ENCODE measurements around the gene PCYT2. TPM values are rescaled to one million over a fixed set of nuclear protein-coding genes. Genes with fewer than 3 reads are reported as not detected.

The PCYT2 gene
- total and polyA plus RNA-seq, 12 donors: 29.5 to 64.1 (median 47.7) TPM

Other genes with a start within 250 kb of the PCYT2 start
- gene OXLD1, start 244.8 kb downstream of the PCYT2 start, total RNA-seq: 10 to 100 TPM; 12.6 to 21.6 (median 17.9) TPM
- 10 to 100 TPM; 36.0 to 51.8 TPM for gene OXLD1, start 244.8 kb downstream of the PCYT2 start, polyA plus RNA-seq
- gene CCDC137, start 244.7 kb downstream of the PCYT2 start, total RNA-seq: 1 to 10 TPM; 3.4 to 9.7 (median 5.4) TPM
- 10 to 100 TPM; 11.3 to 14.4 TPM for gene CCDC137, start 244.7 kb downstream of the PCYT2 start, polyA plus RNA-seq
- gene ARL16, start 227.6 kb downstream of the PCYT2 start, total RNA-seq: 10 to 100 TPM; 11.1 to 19.1 (median 15.7) TPM
- gene ARL16, start 227.6 kb downstream of the PCYT2 start, polyA plus RNA-seq: 10 to 100 TPM; 29.1 to 41.2 TPM
- gene HGS, start 227.4 kb downstream of the PCYT2 start, total RNA-seq: 10 to 100 TPM; 33.1 to 53.7 (median 37.8) TPM
- 100 to 1,000 TPM in 1 of 2 donors, 10 to 100 TPM in 1; 83.0 to 102 TPM for gene HGS, start 227.4 kb downstream of the PCYT2 start, polyA plus RNA-seq
- 100 to 1,000 TPM; 105 to 216 (median 134) TPM for gene MRPL12, start 208.0 kb downstream of the PCYT2 start, total RNA-seq
- gene MRPL12, start 208.0 kb downstream of the PCYT2 start, polyA plus RNA-seq: 100 to 1,000 TPM; 409 to 533 TPM
- 10 to 100 TPM in 2 of 10 donors, 1 to 10 TPM in 8; 6.7 to 10.5 (median 9.1) TPM for gene SLC25A10, start 199.1 kb downstream of the PCYT2 start, total RNA-seq
- 10 to 100 TPM; 11.7 to 14.6 TPM for gene SLC25A10, start 199.1 kb downstream of the PCYT2 start, polyA plus RNA-seq
- gene GCGR, start 107.2 kb downstream of the PCYT2 start, total RNA-seq: not detected
- under 1 TPM in 1 of 2 donors, not detected in 1; 0.03 TPM for gene GCGR, start 107.2 kb downstream of the PCYT2 start, polyA plus RNA-seq
- gene MCRIP1, start 78.1 kb downstream of the PCYT2 start, total RNA-seq: 100 to 1,000 TPM in 2 of 10 donors, 10 to 100 TPM in 8; 75.1 to 105 (median 88.8) TPM
- gene MCRIP1, start 78.1 kb downstream of the PCYT2 start, polyA plus RNA-seq: 100 to 1,000 TPM; 199 to 239 TPM
- gene PPP1R27, start 76.3 kb downstream of the PCYT2 start, total RNA-seq: under 1 TPM in 1 of 10 donors, not detected in 9; 0.31 TPM
- under 1 TPM in 1 of 2 donors, not detected in 1; 0.14 TPM for gene PPP1R27, start 76.3 kb downstream of the PCYT2 start, polyA plus RNA-seq
- 100 to 1,000 TPM; 244 to 801 (median 332) TPM for gene P4HB, start 50.9 kb downstream of the PCYT2 start, total RNA-seq
- 100 to 1,000 TPM; 284 to 536 TPM for gene P4HB, start 50.9 kb downstream of the PCYT2 start, polyA plus RNA-seq
- gene ARHGDIA, start 40.1 kb downstream of the PCYT2 start, total RNA-seq: 100 to 1,000 TPM in 7 of 10 donors, 10 to 100 TPM in 3; 89.9 to 263 (median 110) TPM
- 100 to 1,000 TPM in 1 of 2 donors, 10 to 100 TPM in 1; 97.2 to 251 TPM for gene ARHGDIA, start 40.1 kb downstream of the PCYT2 start, polyA plus RNA-seq
- gene ALYREF, start 19.8 kb downstream of the PCYT2 start, total RNA-seq: 10 to 100 TPM; 28.1 to 47.2 (median 32.2) TPM
- gene ALYREF, start 19.8 kb downstream of the PCYT2 start, polyA plus RNA-seq: 10 to 100 TPM in 1 of 2 donors, 1 to 10 TPM in 1; 3.6 to 45.4 TPM
- 100 to 1,000 TPM; 124 to 189 (median 142) TPM for gene ANAPC11, start 19.7 kb downstream of the PCYT2 start, total RNA-seq
- gene ANAPC11, start 19.7 kb downstream of the PCYT2 start, polyA plus RNA-seq: 100 to 1,000 TPM; 205 to 405 TPM
- gene NPB, start 9.2 kb downstream of the PCYT2 start, total RNA-seq: under 1 TPM; 0.13 to 0.83 (median 0.32) TPM
- under 1 TPM; 0.49 to 0.73 TPM for gene NPB, start 9.2 kb downstream of the PCYT2 start, polyA plus RNA-seq
- 1 to 10 TPM; 4.4 to 9.3 (median 5.9) TPM for gene SIRT7, start 6.8 kb upstream of the PCYT2 start, total RNA-seq
- 10 to 100 TPM; 14.5 to 15.7 TPM for gene SIRT7, start 6.8 kb upstream of the PCYT2 start, polyA plus RNA-seq
- 10 to 100 TPM; 10.8 to 30.9 (median 16.3) TPM for gene MAFG, start 16.3 kb upstream of the PCYT2 start, total RNA-seq
- gene MAFG, start 16.3 kb upstream of the PCYT2 start, polyA plus RNA-seq: 10 to 100 TPM; 10.5 to 10.6 TPM
- 1 to 10 TPM; 2.8 to 7.4 (median 3.8) TPM for gene PYCR1, start 25.9 kb upstream of the PCYT2 start, total RNA-seq
- gene PYCR1, start 25.9 kb upstream of the PCYT2 start, polyA plus RNA-seq: 10 to 100 TPM in 1 of 2 donors, 1 to 10 TPM in 1; 1.2 to 29.6 TPM
- gene MYADML2, start 35.8 kb upstream of the PCYT2 start, total RNA-seq: 1 to 10 TPM in 9 of 10 donors, under 1 TPM in 1; 0.92 to 8.6 (median 5.0) TPM
- 1 to 10 TPM in 1 of 2 donors, under 1 TPM in 1; 0.26 to 4.3 TPM for gene MYADML2, start 35.8 kb upstream of the PCYT2 start, polyA plus RNA-seq
- 1 to 10 TPM in 1 of 10 donors, under 1 TPM in 4, not detected in 5; 0.27 to 1.5 (median 0.65) TPM for gene NOTUM, start 49.8 kb upstream of the PCYT2 start, total RNA-seq
- under 1 TPM; 0.22 to 0.74 TPM for gene NOTUM, start 49.8 kb upstream of the PCYT2 start, polyA plus RNA-seq
- 10 to 100 TPM; 19.9 to 38.2 (median 22.6) TPM for gene ASPSCR1, start 66.2 kb upstream of the PCYT2 start, total RNA-seq
- 100 to 1,000 TPM in 1 of 2 donors, 10 to 100 TPM in 1; 40.5 to 115 TPM for gene ASPSCR1, start 66.2 kb upstream of the PCYT2 start, polyA plus RNA-seq
- gene CENPX, start 111.5 kb upstream of the PCYT2 start, total RNA-seq: 10 to 100 TPM; 15.8 to 37.4 (median 20.6) TPM
- 100 to 1,000 TPM in 1 of 2 donors, 10 to 100 TPM in 1; 48.6 to 132 TPM for gene CENPX, start 111.5 kb upstream of the PCYT2 start, polyA plus RNA-seq
- gene LRRC45, start 111.9 kb upstream of the PCYT2 start, total RNA-seq: 10 to 100 TPM in 1 of 10 donors, 1 to 10 TPM in 9; 2.2 to 10.4 (median 3.1) TPM
- 1 to 10 TPM; 6.7 to 7.7 TPM for gene LRRC45, start 111.9 kb upstream of the PCYT2 start, polyA plus RNA-seq
- 1 to 10 TPM in 6 of 10 donors, under 1 TPM in 4; 0.82 to 1.6 (median 1.1) TPM for gene RAC3, start 120.3 kb upstream of the PCYT2 start, total RNA-seq
- 1 to 10 TPM; 1.5 to 3.3 TPM for gene RAC3, start 120.3 kb upstream of the PCYT2 start, polyA plus RNA-seq
- gene DCXR, start 126.3 kb upstream of the PCYT2 start, total RNA-seq: 100 to 1,000 TPM; 155 to 258 (median 187) TPM
- gene DCXR, start 126.3 kb upstream of the PCYT2 start, polyA plus RNA-seq: 100 to 1,000 TPM; 283 to 387 TPM
- gene RFNG, start 140.4 kb upstream of the PCYT2 start, total RNA-seq: 10 to 100 TPM; 13.9 to 24.9 (median 18.9) TPM
- gene RFNG, start 140.4 kb upstream of the PCYT2 start, polyA plus RNA-seq: 10 to 100 TPM; 29.3 to 30.1 TPM
- gene GPS1, start 140.5 kb upstream of the PCYT2 start, total RNA-seq: 10 to 100 TPM; 68.9 to 96.6 (median 80.6) TPM
- gene GPS1, start 140.5 kb upstream of the PCYT2 start, polyA plus RNA-seq: 100 to 1,000 TPM; 102 to 183 TPM
- 10 to 100 TPM; 34.1 to 96.4 (median 43.1) TPM for gene DUS1L, start 154.4 kb upstream of the PCYT2 start, total RNA-seq
- gene DUS1L, start 154.4 kb upstream of the PCYT2 start, polyA plus RNA-seq: 100 to 1,000 TPM in 1 of 2 donors, 10 to 100 TPM in 1; 85.2 to 191 TPM
- 10 to 100 TPM in 8 of 10 donors, 1 to 10 TPM in 2; 9.0 to 62.4 (median 17.9) TPM for gene FASN, start 186.8 kb upstream of the PCYT2 start, total RNA-seq
- 10 to 100 TPM; 34.4 to 58.4 TPM for gene FASN, start 186.8 kb upstream of the PCYT2 start, polyA plus RNA-seq

Data from heart right ventricle (tissue), 12 donors.